Caco-2 (cell line): Measurements from ENCODE around the gene RAP1A. TPM values are rescaled to one million over a fixed set of nuclear protein-coding genes. Genes with fewer than 3 reads are reported as not detected.

Experiments
- BruUV-seq: library from RNA; stranded (reverse); fragments of 400-500 nt; replicated peaks from 2 replicates; lab custom pipeline; 2021; lab: Mats Ljungman, UMichigan
- CTCF ChIA-PET: fragments of 300-600 bp; sonication (Branson Sonifier 250); formaldehyde crosslinking; loops from one replicate; lab custom pipeline; 2022; ENCODE audit warnings: antibody characterized with exemption; lab: Charles Lee
- POLR2A ChIA-PET: fragments of 300-600 bp; sonication (Branson Sonifier 250); formaldehyde crosslinking; loops from one replicate; lab custom pipeline; 2022; ENCODE audit warnings: antibody characterized with exemption; lab: Charles Lee
- DNase-seq, 2 experiments: peaks; one replicate each; pipeline versions ENCODE4 v3.0.0 to v3.0.0-alpha.2; 2020 to 2022
- H3K27me3 ChIP-seq: replicated peaks from 2 replicates; pipeline ENCODE4 v1.6.0; 2011; ENCODE audit warnings: low read length; ENCODE audit not compliant: control insufficient read depth, insufficient read depth
- H3K36me3 ChIP-seq: 2 replicates; pipeline ENCODE4 v1.5.1; 2011; ENCODE audit warnings: low read length; ENCODE audit not compliant: control insufficient read depth, insufficient read depth
- H3K4me1 ChIP-seq: fragments of 250-450 bp; sonication (Bioruptor Pico); 2 replicates; pipeline ENCODE4 v1.5.1; 2020; ENCODE audit warnings: mild to moderate bottlenecking
- H3K4me3 ChIP-seq: 2 replicates; pipeline ENCODE4 v1.5.1; 2011; ENCODE audit warnings: low read depth, mild to moderate bottlenecking, control low read depth, low read length
- H3K9me3 ChIP-seq: fragments of 250-450 bp; sonication (Bioruptor Pico); 2 replicates; pipeline ENCODE4 v1.5.1; 2020; ENCODE audit warnings: mild to moderate bottlenecking, moderate library complexity
- H3K27ac Mint-ChIP-seq: one replicate; pipeline ENCODE4 v1.8.0; 2022; ENCODE audit warnings: mixed read lengths; ENCODE audit not compliant: unreplicated experiment
- H3K27me3 Mint-ChIP-seq: one replicate; pipeline ENCODE4 v1.8.0; 2022; ENCODE audit warnings: mixed read lengths; ENCODE audit not compliant: insufficient read depth, unreplicated experiment
- H3K36me3 Mint-ChIP-seq: one replicate; pipeline ENCODE4 v1.8.0; 2022; ENCODE audit warnings: mild to moderate bottlenecking, mixed read lengths; ENCODE audit not compliant: insufficient read depth, unreplicated experiment
- H3K4me1 Mint-ChIP-seq: one replicate; pipeline ENCODE4 v1.8.0; 2022; ENCODE audit warnings: low read depth, mixed read lengths; ENCODE audit not compliant: unreplicated experiment
- H3K4me3 Mint-ChIP-seq: one replicate; pipeline ENCODE4 v1.8.0; 2022; ENCODE audit warnings: mild to moderate bottlenecking, moderate library complexity, mixed read lengths; ENCODE audit not compliant: unreplicated experiment
- H3K9me3 Mint-ChIP-seq: one replicate; pipeline ENCODE4 v1.8.0; 2022; ENCODE audit warnings: mixed read lengths; ENCODE audit not compliant: unreplicated experiment
- CTCF ChIP-seq, 2 experiments: fragments of 200-600 bp in 1 of 2; IDR thresholded peaks; 1 replicate in 1 of 2; 2 replicates in 1 of 2; pipeline versions ENCODE4 v1.5.1 to v1.8.0; 2011 to 2022; ENCODE audit warnings: antibody characterized with exemption in 1 of 2, control low read depth in 1 of 2, inconsistent platforms in 1 of 2, low read depth in 1 of 2, low read length in 1 of 2, mild to moderate bottlenecking in 1 of 2, moderate library complexity in 1 of 2; ENCODE audit not compliant: insufficient read depth in 1 of 2, severe bottlenecking in 1 of 2, unreplicated experiment in 1 of 2
- intact Hi-C: fragments of 100-400 bp; cut with micrococcal nuclease; formaldehyde crosslinking; loops from one replicate; pipeline ENCODE4 v1.10.0; 2022; ENCODE audit not compliant: unreplicated experiment
- total RNA-seq: library from RNA; stranded (reverse); gene quantifications from 2 replicates; pipeline ENCODE4 v1.2.3, GENCODE V29; 2022

Gene RAP1A
- total RNA-seq, 1 experiment from 2014 or later: 64.1 TPM

DNA sequence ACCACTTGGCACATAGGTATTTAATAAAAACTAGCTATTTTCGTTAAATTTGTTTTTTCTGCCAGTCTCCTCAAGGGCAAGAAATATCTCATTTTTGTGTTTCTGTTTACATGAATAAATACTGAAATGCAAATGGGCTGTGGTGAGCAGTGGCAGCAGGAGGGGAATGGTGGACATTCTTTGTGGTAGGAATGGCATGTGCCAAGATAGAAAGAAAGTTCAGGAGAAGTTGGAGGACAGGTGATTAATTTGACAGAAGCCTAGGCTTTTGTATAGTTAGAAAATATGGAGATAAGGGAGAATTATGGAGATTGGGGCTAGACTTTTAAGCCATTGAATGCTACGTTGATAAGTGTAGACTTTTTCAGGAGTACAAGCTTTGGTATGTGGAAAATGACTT is 8.6 kb downstream of the RAP1A start:
- DNase-seq: no peak
- intact Hi-C loops: no loop called here
- ChIA-PET CTCF (no interaction called here), POLR2A (no interaction called here)
- peaks cover 21% of the 10 kb centered on the region for H3K4me1 Mint-ChIP-seq
- H3K27ac Mint-ChIP-seq: no peak overlapping the region
- H3K36me3 Mint-ChIP-seq: peaks cover 6% of the 10 kb centered on the region
- H3K9me3 ChIP-seq: no peaks in the 10 kb centered on the region
- no TSS peak for BruUV-seq
- no peak overlapping the region for H3K4me3 Mint-ChIP-seq
- H3K36me3 ChIP-seq: no peaks in the 10 kb centered on the region
- TF ChIP-seq CTCF (IDR thresholded peaks at IDR 0.05; ENCODE audit: insufficient read depth in 1 of 2, low read depth in 1 of 2, low read length in 1 of 2, severe bottlenecking in 1 of 2, unreplicated experiment in 1 of 2): no peak
- H3K27me3 ChIP-seq: no peaks in the 10 kb centered on the region
- H3K4me1 ChIP-seq: peaks cover 13% of the 10 kb centered on the region; the same call in 1 of the 2 replicates
- no peaks in the 10 kb centered on the region for H3K27me3 Mint-ChIP-seq
- no peak overlapping the region for H3K4me3 ChIP-seq
- no peaks in the 10 kb centered on the region for H3K9me3 Mint-ChIP-seq

- Histone ChIP-seq H3K4me1 (peaks cover 13% of the 10 kb centered on the region; the same call in 1 of the 2 replicates), H3K4me3 (no peak overlapping the region), H3K9me3 (no peaks in the 10 kb centered on the region), H3K27me3 (no peaks in the 10 kb centered on the region), H3K36me3 (no peaks in the 10 kb centered on the region)
- Mint-ChIP-seq H3K36me3 (peaks cover 6% of the 10 kb centered on the region), H3K27me3 (no peaks in the 10 kb centered on the region), H3K4me3 (no peak overlapping the region), H3K4me1 (peaks cover 21% of the 10 kb centered on the region), H3K9me3 (no peaks in the 10 kb centered on the region), H3K27ac (no peak overlapping the region)
- no peak for TF ChIP-seq CTCF (IDR thresholded peaks at IDR 0.05; ENCODE audit: insufficient read depth in 1 of 2, low read depth in 1 of 2, low read length in 1 of 2, severe bottlenecking in 1 of 2, unreplicated experiment in 1 of 2)
- BruUV-seq: no TSS peak
- ChIA-PET CTCF (no interaction called here), POLR2A (interaction anchor here (0.6 kb wide), 1 partner anchor 18 kb away, joined by 7 read pairs; no protein-coding TSS in a partner anchor)
- no peak for DNase-seq
- intact Hi-C loops: no loop called here
Measured at GRCh38 chr1:111629190-111629954, 9.8 kb downstream of the RAP1A start.

DNA sequence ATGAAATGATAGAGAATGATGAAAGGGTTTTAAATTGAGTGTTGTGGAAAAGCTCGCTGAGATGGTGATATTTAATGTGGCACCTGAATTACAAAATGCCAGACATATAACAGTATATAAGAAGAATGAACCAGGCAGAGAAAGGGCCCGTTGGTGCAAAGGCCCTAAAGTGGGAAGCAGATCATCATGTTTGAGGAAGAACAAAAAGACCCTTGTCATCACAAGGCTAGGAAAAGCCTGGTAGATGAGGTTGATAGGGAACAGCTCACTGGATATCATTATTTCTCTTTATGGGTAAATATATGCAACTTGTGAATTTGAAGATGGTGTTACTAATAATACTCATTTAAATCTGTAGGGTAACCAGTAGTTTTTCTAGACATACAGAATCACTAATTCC is 11.0 kb downstream of the RAP1A start:
- intact Hi-C loops: no loop called here
- no peak overlapping the region for H3K4me3 Mint-ChIP-seq
- CTCF ChIA-PET: no interaction called here
- POLR2A ChIA-PET: no interaction called here
- no peaks in the 10 kb centered on the region for H3K27me3 Mint-ChIP-seq
- no peak for DNase-seq
- no peaks in the 10 kb centered on the region for H3K9me3 Mint-ChIP-seq
- Histone ChIP-seq H3K9me3 (no peaks in the 10 kb centered on the region), H3K4me3 (no peak overlapping the region), H3K4me1 (peaks cover 13% of the 10 kb centered on the region; the same call in 1 of the 2 replicates), H3K36me3 (no peaks in the 10 kb centered on the region), H3K27me3 (no peaks in the 10 kb centered on the region)
- peaks cover 19% of the 10 kb centered on the region for H3K4me1 Mint-ChIP-seq
- no peak for TF ChIP-seq CTCF (IDR thresholded peaks at IDR 0.05; ENCODE audit: insufficient read depth in 1 of 2, low read depth in 1 of 2, low read length in 1 of 2, severe bottlenecking in 1 of 2, unreplicated experiment in 1 of 2)
- peaks cover 4% of the 10 kb centered on the region for H3K36me3 Mint-ChIP-seq
- no peak overlapping the region for H3K27ac Mint-ChIP-seq
- BruUV-seq: no TSS peak
